NCI-H2081 treated with DMSO at 0.1 percent for 48 hours (cell line): Measurements from ENCODE around the gene C22orf23.

Experiments
- DNase-seq: peaks from one replicate; lab custom pipeline; 2025; lab: John Stamatoyannopoulos, UW

Gene C22orf23

DNA sequence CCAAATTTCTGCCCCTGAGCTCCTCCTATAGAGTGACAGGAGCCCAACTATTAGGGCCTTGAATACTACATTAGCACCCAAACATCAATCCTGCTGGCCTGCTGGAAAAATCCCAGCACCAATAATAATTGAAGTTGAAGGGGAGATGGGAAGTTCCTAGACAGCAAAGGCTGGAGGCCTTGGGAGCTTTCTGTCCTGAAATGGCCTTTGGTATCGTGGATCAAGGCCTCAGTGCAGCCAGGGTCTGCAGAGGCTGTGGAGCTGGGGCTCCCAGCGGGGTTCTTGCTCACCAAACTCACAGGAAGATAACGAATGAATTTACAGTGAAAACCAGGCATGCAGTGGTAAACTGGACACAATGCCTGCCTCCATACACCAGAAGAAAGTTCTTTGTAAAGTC is 56.5 kb downstream of the C22orf23 start:
- DNase-seq, result no peak

DNA sequence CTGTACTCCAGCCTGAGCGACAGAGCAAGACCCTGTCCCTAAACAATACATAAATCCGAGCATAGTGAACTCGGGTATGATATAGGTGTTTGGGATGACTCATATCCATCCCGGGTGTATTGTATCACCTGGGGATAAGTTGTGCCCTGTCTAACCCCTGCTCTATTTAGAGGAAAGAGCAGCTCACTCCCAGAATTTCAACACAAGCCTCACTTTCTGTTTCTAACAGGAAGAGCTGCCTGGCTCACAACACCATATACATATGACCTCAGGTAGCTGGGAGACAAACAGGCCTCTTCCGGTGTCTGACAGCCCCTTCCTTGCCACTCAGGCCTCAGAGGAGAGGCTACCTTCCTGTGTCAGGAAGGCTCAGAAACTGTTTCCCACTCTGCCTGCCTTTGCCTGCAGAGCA is 57.2 kb downstream of the C22orf23 start:
- no peak for DNase-seq

DNA sequence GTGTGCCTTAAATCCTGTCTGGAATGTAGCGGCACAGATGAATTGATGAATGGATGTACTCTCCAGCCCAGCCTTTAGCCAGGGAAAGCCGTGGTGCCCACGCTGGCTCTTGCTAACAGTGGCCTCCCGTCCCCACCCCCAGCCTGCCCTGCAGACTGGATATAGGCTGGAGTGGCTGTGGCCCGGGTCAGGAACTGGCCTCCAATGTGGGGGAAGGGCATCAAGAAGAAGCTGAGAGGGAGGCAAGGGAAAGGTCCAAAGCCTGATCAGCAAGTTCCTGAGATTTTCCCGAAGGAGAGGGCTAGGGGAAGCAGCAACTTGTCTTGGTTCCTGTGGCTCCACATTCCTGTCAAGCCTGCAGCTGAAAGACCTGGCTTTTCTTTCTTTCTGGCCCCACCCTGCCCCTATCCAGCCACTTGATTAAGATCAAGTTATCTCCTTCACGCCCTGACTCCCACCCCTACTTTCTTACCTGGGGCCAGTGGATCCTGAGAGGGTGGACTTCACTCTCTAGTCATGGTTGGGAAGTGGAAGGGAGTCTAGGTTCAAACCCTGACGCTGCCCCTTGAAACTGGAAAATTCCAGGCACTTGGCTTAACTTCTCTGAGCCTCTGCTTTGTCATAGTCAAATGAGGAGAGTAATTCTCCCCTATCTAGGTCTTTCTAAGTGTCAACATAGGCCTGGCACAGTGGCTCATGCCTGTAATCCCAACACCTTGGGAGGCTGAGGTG is 58.3 kb downstream of the C22orf23 start:
- DNase-seq, result no peak

- no peak for DNase-seq
Observed at GRCh38 chr22:37893583-37893983, 59.8 kb downstream of the C22orf23 start.
